Measurements from ENCODE around the gene PAMR1.

PAMR1 gene

GRCh38 chr11:35559949-35560348 is 34.5 kb upstream of the PAMR1 start:
- Histone ChIP-seq H3K27me3 (ENCODE audit: control insufficient read depth in 3 of 3, insufficient read depth in 3 of 3, low read depth in 1 of 3, low read length in 3 of 3) (peaks cover 0 to 10% (median 0%) of the 10 kb centered on the region in 3 experiments), H3K4me3 (ENCODE audit: low read length in 2 of 2) (no peak overlapping the region), H4K91ac (ENCODE audit: low read depth, low read length, poor library complexity) (no peak overlapping the region), H3K4me1 (ENCODE audit: control insufficient read depth in 2 of 2, insufficient read depth in 1 of 2, low read depth in 1 of 2, low read length in 2 of 2) (peaks cover 0 to 3% of the 10 kb centered on the region in 2 donors), H2AFZ (ENCODE audit: low read length) (no peak overlapping the region), H3K36me3 (replicated peaks in 1 of 2; ENCODE audit: control insufficient read depth in 2 of 2, insufficient read depth in 2 of 2, low read length in 2 of 2) (no peaks in the 10 kb centered on the region), H3K9ac (ENCODE audit: low read depth, low read length, poor library complexity) (no peak overlapping the region), H3K9me3 (replicated peaks in 1 of 2; ENCODE audit: control insufficient read depth in 2 of 2, insufficient read depth in 1 of 2, low read depth in 1 of 2, low read length in 2 of 2) (no peaks in the 10 kb centered on the region), H3K4me2 (ENCODE audit: insufficient read depth, low read length, poor library complexity, severe bottlenecking) (no peak overlapping the region), H3K18ac (ENCODE audit: low read length) (peak overlapping the region; percentile 15), H2BK120ac (ENCODE audit: low read depth, low read length) (no peak overlapping the region), H3K14ac (ENCODE audit: low read length) (no peak overlapping the region), H4K8ac (ENCODE audit: low read depth, low read length) (peak overlapping the region; percentile 29), H2BK15ac (ENCODE audit: low read length) (no peak overlapping the region), H3K27ac (replicated peaks; ENCODE audit: low read length) (no peak overlapping the region), H2AK5ac (ENCODE audit: low read depth, low read length) (no peak overlapping the region), H3K23ac (ENCODE audit: low read depth, low read length, poor library complexity) (no peak overlapping the region), H3K79me1 (ENCODE audit: low read depth, low read length) (no peaks in the 10 kb centered on the region), H2BK12ac (ENCODE audit: low read length) (peak overlapping the region; percentile 4), H2BK5ac (ENCODE audit: low read length) (no peak overlapping the region), H3K4ac (ENCODE audit: low read length) (no peak overlapping the region)
- no peak for DNase-seq (ENCODE audit: low spot score)
- WGBS, 2 donors (ENCODE audit: extremely low coverage in 2 of 2, insufficient read length in 2 of 2, insufficient replicate concordance in 1 of 2) = no CpG with 5 or more reads among the region's 5 CpGs

GRCh38 chr11:35558513-35558912 is 33.1 kb upstream of the PAMR1 start:
- Histone ChIP-seq H3K14ac (ENCODE audit: low read length) (no peak overlapping the region), H3K27ac (replicated peaks; ENCODE audit: low read length) (no peak overlapping the region), H3K4me3 (ENCODE audit: low read length in 2 of 2) (no peak overlapping the region), H2BK120ac (ENCODE audit: low read depth, low read length) (no peak overlapping the region), H3K27me3 (ENCODE audit: control insufficient read depth in 3 of 3, insufficient read depth in 3 of 3, low read depth in 1 of 3, low read length in 3 of 3) (peaks cover 0 to 10% (median 0%) of the 10 kb centered on the region in 3 experiments), H4K8ac (ENCODE audit: low read depth, low read length) (no peak overlapping the region), H3K4me2 (ENCODE audit: insufficient read depth, low read length, poor library complexity, severe bottlenecking) (no peak overlapping the region), H2AFZ (ENCODE audit: low read length) (no peak overlapping the region), H2BK12ac (ENCODE audit: low read length) (no peak overlapping the region), H2AK5ac (ENCODE audit: low read depth, low read length) (no peak overlapping the region), H3K36me3 (replicated peaks in 1 of 2; ENCODE audit: control insufficient read depth in 2 of 2, insufficient read depth in 2 of 2, low read length in 2 of 2) (no peaks in the 10 kb centered on the region), H3K79me1 (ENCODE audit: low read depth, low read length) (no peaks in the 10 kb centered on the region), H4K91ac (ENCODE audit: low read depth, low read length, poor library complexity) (no peak overlapping the region), H2BK5ac (ENCODE audit: low read length) (no peak overlapping the region), H3K4ac (ENCODE audit: low read length) (no peak overlapping the region), H3K9me3 (replicated peaks in 1 of 2; ENCODE audit: control insufficient read depth in 2 of 2, insufficient read depth in 1 of 2, low read depth in 1 of 2, low read length in 2 of 2) (no peaks in the 10 kb centered on the region), H2BK15ac (ENCODE audit: low read length) (no peak overlapping the region), H3K23ac (ENCODE audit: low read depth, low read length, poor library complexity) (no peak overlapping the region), H3K4me1 (ENCODE audit: control insufficient read depth in 2 of 2, insufficient read depth in 1 of 2, low read depth in 1 of 2, low read length in 2 of 2) (peaks cover 0 to 8% of the 10 kb centered on the region in 2 donors), H3K18ac (ENCODE audit: low read length) (no peak overlapping the region), H3K9ac (ENCODE audit: low read depth, low read length, poor library complexity) (no peak overlapping the region)
- no peak for DNase-seq (ENCODE audit: low spot score)
- no CpG with 5 or more reads among the region's 3 CpGs for WGBS, 2 donors (ENCODE audit: extremely low coverage in 2 of 2, insufficient read length in 2 of 2, insufficient replicate concordance in 1 of 2)

DNA sequence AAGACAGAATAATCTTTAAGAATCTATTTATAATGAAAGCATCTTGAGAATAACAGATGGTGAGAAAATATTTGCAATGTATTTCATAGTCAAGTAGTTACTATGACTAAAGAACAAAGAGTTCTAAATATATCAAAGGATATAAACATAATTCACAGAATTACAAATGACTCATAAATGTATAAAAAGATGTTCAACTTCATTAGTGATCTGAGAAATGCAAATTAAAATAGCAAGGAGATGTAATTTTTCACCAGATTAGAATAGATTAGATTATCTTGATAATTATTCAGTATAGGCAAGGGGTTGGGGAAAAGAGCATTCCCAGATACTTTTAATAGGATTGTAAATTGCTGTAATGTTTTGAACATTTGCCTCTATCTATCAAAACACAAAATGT is 30.1 kb upstream of the PAMR1 start:
- H3K9me3 ChIP-seq (replicated peaks in 1 of 2; ENCODE audit: control insufficient read depth in 2 of 2, insufficient read depth in 1 of 2, low read depth in 1 of 2, low read length in 2 of 2) = no peaks in the 10 kb centered on the region
- H3K79me1 ChIP-seq (ENCODE audit: low read depth, low read length) = no peaks in the 10 kb centered on the region
- no peak overlapping the region for H2BK15ac ChIP-seq (ENCODE audit: low read length)
- H3K36me3 ChIP-seq (replicated peaks in 1 of 2; ENCODE audit: control insufficient read depth in 2 of 2, insufficient read depth in 2 of 2, low read length in 2 of 2) = no peaks in the 10 kb centered on the region
- H3K4me2 ChIP-seq (ENCODE audit: insufficient read depth, low read length, poor library complexity, severe bottlenecking) = no peak overlapping the region
- H3K4ac ChIP-seq (ENCODE audit: low read length) = no peak overlapping the region
- no peak overlapping the region for H4K91ac ChIP-seq (ENCODE audit: low read depth, low read length, poor library complexity)
- H2AK5ac ChIP-seq (ENCODE audit: low read depth, low read length) = no peak overlapping the region
- H3K23ac ChIP-seq (ENCODE audit: low read depth, low read length, poor library complexity) = no peak overlapping the region
- no peak overlapping the region for H3K14ac ChIP-seq (ENCODE audit: low read length)
- H3K4me3 ChIP-seq (ENCODE audit: low read length in 2 of 2) = no peak overlapping the region
- no peak overlapping the region for H2BK120ac ChIP-seq (ENCODE audit: low read depth, low read length)
- peaks cover 0 to 3% (median 0%) of the 10 kb centered on the region in 3 experiments for H3K27me3 ChIP-seq (ENCODE audit: control insufficient read depth in 3 of 3, insufficient read depth in 3 of 3, low read depth in 1 of 3, low read length in 3 of 3)
- H2BK5ac ChIP-seq (ENCODE audit: low read length) = no peak overlapping the region
- no peak overlapping the region for H3K27ac ChIP-seq (replicated peaks; ENCODE audit: low read length)
- H2AFZ ChIP-seq (ENCODE audit: low read length) = no peak overlapping the region
- no peak overlapping the region for H2BK12ac ChIP-seq (ENCODE audit: low read length)
- no peak overlapping the region for H4K8ac ChIP-seq (ENCODE audit: low read depth, low read length)
- no peak overlapping the region for H3K18ac ChIP-seq (ENCODE audit: low read length)
- H3K4me1 ChIP-seq (ENCODE audit: control insufficient read depth in 2 of 2, insufficient read depth in 1 of 2, low read depth in 1 of 2, low read length in 2 of 2) = peaks cover 0 to 8% of the 10 kb centered on the region in 2 donors
- no peak for DNase-seq (ENCODE audit: low spot score)
- H3K9ac ChIP-seq (ENCODE audit: low read depth, low read length, poor library complexity) = no peak overlapping the region

GRCh38 chr11:35554491-35555437 is 29.3 kb upstream of the PAMR1 start:
- no peak overlapping the region for H4K91ac ChIP-seq (ENCODE audit: low read depth, low read length, poor library complexity)
- H2BK15ac ChIP-seq (ENCODE audit: low read length) = no peak overlapping the region
- no peak overlapping the region for H2BK120ac ChIP-seq (ENCODE audit: low read depth, low read length)
- no peaks in the 10 kb centered on the region for H3K36me3 ChIP-seq (replicated peaks in 1 of 2; ENCODE audit: control insufficient read depth in 2 of 2, insufficient read depth in 2 of 2, low read length in 2 of 2)
- no peaks in the 10 kb centered on the region for H3K27me3 ChIP-seq (ENCODE audit: control insufficient read depth in 3 of 3, insufficient read depth in 3 of 3, low read depth in 1 of 3, low read length in 3 of 3)
- DNase-seq (ENCODE audit: low spot score) = no peak
- peak overlapping the region; percentile 54 for H2AFZ ChIP-seq (ENCODE audit: low read length)
- H2BK5ac ChIP-seq (ENCODE audit: low read length) = no peak overlapping the region
- no CpG with 5 or more reads among the region's 5 CpGs for WGBS, 2 donors (ENCODE audit: extremely low coverage in 2 of 2, insufficient read length in 2 of 2, insufficient replicate concordance in 1 of 2)
- no peak overlapping the region for H3K4me3 ChIP-seq (ENCODE audit: low read length in 2 of 2)
- H2BK12ac ChIP-seq (ENCODE audit: low read length) = no peak overlapping the region
- no peak overlapping the region for H3K9ac ChIP-seq (ENCODE audit: low read depth, low read length, poor library complexity)
- no peak overlapping the region for H3K27ac ChIP-seq (replicated peaks; ENCODE audit: low read length)
- H3K4me1 ChIP-seq (ENCODE audit: control insufficient read depth in 2 of 2, insufficient read depth in 1 of 2, low read depth in 1 of 2, low read length in 2 of 2) = peaks cover 3 to 11% of the 10 kb centered on the region in 2 donors
- H3K79me1 ChIP-seq (ENCODE audit: low read depth, low read length) = no peaks in the 10 kb centered on the region
- H3K14ac ChIP-seq (ENCODE audit: low read length) = no peak overlapping the region
- no peak overlapping the region for H3K4ac ChIP-seq (ENCODE audit: low read length)
- no peak overlapping the region for H2AK5ac ChIP-seq (ENCODE audit: low read depth, low read length)
- no peak overlapping the region for H4K8ac ChIP-seq (ENCODE audit: low read depth, low read length)
- H3K4me2 ChIP-seq (ENCODE audit: insufficient read depth, low read length, poor library complexity, severe bottlenecking) = no peak overlapping the region
- no peak overlapping the region for H3K23ac ChIP-seq (ENCODE audit: low read depth, low read length, poor library complexity)
- H3K18ac ChIP-seq (ENCODE audit: low read length) = no peak overlapping the region
- no peaks in the 10 kb centered on the region for H3K9me3 ChIP-seq (replicated peaks in 1 of 2; ENCODE audit: control insufficient read depth in 2 of 2, insufficient read depth in 1 of 2, low read depth in 1 of 2, low read length in 2 of 2)

All from neuronal stem cell (in vitro differentiated cells).